ENCODE measurements around the gene TRAPPC4. TPM values are rescaled to one million over a fixed set of nuclear protein-coding genes. Genes with fewer than 3 reads are reported as not detected.
"Not testable (repeated sequence)": the region's sequence is repeated elsewhere in the genome, so short reads cannot be mapped to it uniquely, and the experiment has no call there.

TRAPPC4 gene
- polyA plus RNA-seq, 1 experiment = 95.3 TPM

GRCh38 chr11:119034813-119035212, 16.2 kb downstream of the TRAPPC4 start:
- Histone ChIP-seq H3K27ac (ENCODE audit: low read depth, low read length) (no peak overlapping the region), H3K9me3 (ENCODE audit: control insufficient read depth, insufficient read depth, low read length) (no peaks in the 10 kb centered on the region; the same call in 1 of the 2 replicates), H3K4me3 (ENCODE audit: low read depth, low read length) (no peak overlapping the region), H3K27me3 (ENCODE audit: control insufficient read depth, insufficient read depth, low read length) (peaks cover 2% of the 10 kb centered on the region)
- no peak for TF ChIP-seq CTCF (IDR thresholded peaks at IDR 0.05; ENCODE audit: low read depth, low read length)
- ChIA-PET POLR2A (no interaction called here), CTCF (interaction anchor here (0.7 kb wide), 1 partner anchor 30 kb away, joined by 3 read pairs; no protein-coding TSS in a partner anchor)
- DNase-seq (ENCODE audit: low read depth, low spot score) = no peak

GRCh38 chr11:119038884-119039283, 20.3 kb downstream of the TRAPPC4 start:
- CTCF ChIA-PET = no interaction called here
- H3K9me3 ChIP-seq (ENCODE audit: control insufficient read depth, insufficient read depth, low read length) = no peaks in the 10 kb centered on the region

GRCh38 chr11:119039471-119039870, 20.9 kb downstream of the TRAPPC4 start:
- CTCF ChIA-PET; H3K27me3 ChIP-seq (ENCODE audit: control insufficient read depth, insufficient read depth, low read length); H3K4me3 ChIP-seq (ENCODE audit: low read depth, low read length); DNase-seq (ENCODE audit: low read depth, low spot score); H3K9me3 ChIP-seq (ENCODE audit: control insufficient read depth, insufficient read depth, low read length); H3K27ac ChIP-seq (ENCODE audit: low read depth, low read length): not testable (repeated sequence)
- POLR2A ChIA-PET = interaction anchor here (0.5 to 1.5 kb wide), 2 partner anchors 28 to 44 kb away, joined by 4 to 5 read pairs; partner anchors contain the start of gene VPS11

More at GRCh38 chr11:119038884-119039283, 20.3 kb downstream of the TRAPPC4 start:
- Histone ChIP-seq H3K4me3 (ENCODE audit: low read depth, low read length) (no peak overlapping the region), H3K27me3 (ENCODE audit: control insufficient read depth, insufficient read depth, low read length) (peaks cover 2% of the 10 kb centered on the region), H3K27ac (ENCODE audit: low read depth, low read length) (no peak overlapping the region)
- POLR2A ChIA-PET = interaction anchor here (0.5 to 0.7 kb wide), 2 partner anchors 16 to 44 kb away, joined by 3 to 4 read pairs; no protein-coding TSS in a partner anchor
- TF ChIP-seq CTCF (IDR thresholded peaks at IDR 0.05; ENCODE audit: low read depth, low read length) = no peak
- no peak for DNase-seq (ENCODE audit: low read depth, low spot score)

- ChIA-PET CTCF (interaction anchor here (1.3 kb wide), 1 partner anchor 10 kb away, joined by 3 read pairs; no protein-coding TSS in a partner anchor), POLR2A (no interaction called here)
- no peak overlapping the region for H3K4me3 ChIP-seq (ENCODE audit: low read depth, low read length)
- no peak overlapping the region for H3K27ac ChIP-seq (ENCODE audit: low read depth, low read length)
- no peak for TF ChIP-seq CTCF (IDR thresholded peaks at IDR 0.05; ENCODE audit: low read depth, low read length)
- H3K27me3 ChIP-seq (ENCODE audit: control insufficient read depth, insufficient read depth, low read length) = peaks cover 2% of the 10 kb centered on the region
- no peak for DNase-seq (ENCODE audit: low read depth, low spot score)
- no peaks in the 10 kb centered on the region for H3K9me3 ChIP-seq (ENCODE audit: control insufficient read depth, insufficient read depth, low read length)
Observed at GRCh38 chr11:119041821-119042514, 23.4 kb downstream of the TRAPPC4 start.

GRCh38 chr11:119042927-119043326, 24.4 kb downstream of the TRAPPC4 start:
- Histone ChIP-seq H3K9me3 (ENCODE audit: control insufficient read depth, insufficient read depth, low read length) (no peaks in the 10 kb centered on the region), H3K27ac (ENCODE audit: low read depth, low read length) (no peak overlapping the region), H3K27me3 (ENCODE audit: control insufficient read depth, insufficient read depth, low read length) (peaks cover 2% of the 10 kb centered on the region), H3K4me3 (ENCODE audit: low read depth, low read length) (no peak overlapping the region)
- ChIA-PET POLR2A (no interaction called here), CTCF (no interaction called here)
- no peak for TF ChIP-seq CTCF (IDR thresholded peaks at IDR 0.05; ENCODE audit: low read depth, low read length)
- DNase-seq (ENCODE audit: low read depth, low spot score) = no peak

Measured in AG04450 (cell line).